HEK293 (cell line): Measurements from ENCODE around the gene CD86.

Experiments
- CTCF ChIA-PET: fragments of 350-600 bp; formaldehyde crosslinking; extraction: SDS; loops from one replicate; lab custom pipeline; 2021; ENCODE audit warnings: antibody characterized with exemption; lab: Yijun Ruan, JAX
- POLR2A ChIA-PET: fragments of 300-600 bp; formaldehyde crosslinking; extraction: SDS; loops from one replicate; lab custom pipeline; 2020; ENCODE audit warnings: antibody characterized with exemption, inconsistent platforms; lab: Yijun Ruan, JAX
- H3K27ac ChIP-seq: fragments of 200-500 bp; sonication (Bioruptor generic); 2 replicates; pipeline ENCODE4 v1.5.1; 2014; ENCODE audit warnings: low read depth, low read length, control low read depth, inconsistent platforms; ENCODE audit errors: extremely low read depth
- H3K36me3 ChIP-seq, 2 experiments: fragments of 200-500 bp in 1 of 2; sonication (Bioruptor generic) in 1 of 2; 1 replicate in 1 of 2; 2 replicates in 1 of 2; pipeline ENCODE4 v1.5.1; 2014 to 2017; ENCODE audit warnings: inconsistent platforms in 2 of 2, low read length in 2 of 2; ENCODE audit not compliant: control insufficient read depth in 2 of 2, insufficient read depth in 1 of 2
- H3K4me1 ChIP-seq: fragments of 200-500 bp; sonication (Bioruptor generic); 2 replicates; pipeline ENCODE4 v1.5.1; 2014; ENCODE audit warnings: mild to moderate bottlenecking, low read length, inconsistent platforms; ENCODE audit not compliant: control insufficient read depth, insufficient read depth
- H3K4me3 ChIP-seq: 2 replicates; pipeline ENCODE4 v1.5.1; 2011; ENCODE audit warnings: low read depth, mild to moderate bottlenecking, control low read depth, low read length, moderate library complexity
- H3K9me3 ChIP-seq: fragments of 200-500 bp; sonication (Bioruptor generic); 2 replicates; pipeline ENCODE4 v1.5.1; 2014; ENCODE audit warnings: low read depth, low read length, inconsistent platforms; ENCODE audit not compliant: control insufficient read depth, insufficient read depth
- GLI2 ChIP-seq: fragments of 450-650 bp; formaldehyde crosslinking; IDR thresholded peaks from 2 replicates; pipeline ENCODE4; 2017; ENCODE audit warnings: missing biosample characterization, missing genetic modification characterization, low read depth, borderline replicate concordance
- KLF1 ChIP-seq: fragments of 450-650 bp; formaldehyde crosslinking; IDR thresholded peaks from 2 replicates; pipeline ENCODE4 v1.5.1; 2016; ENCODE audit warnings: missing biosample characterization, missing genetic modification characterization
- PRDM1 ChIP-seq: fragments of 450-650 bp; formaldehyde crosslinking; IDR thresholded peaks from 2 replicates; pipeline ENCODE4; 2016; ENCODE audit warnings: missing biosample characterization, missing genetic modification characterization
- RBAK ChIP-seq: fragments of 450-650 bp; formaldehyde crosslinking; IDR thresholded peaks from 2 replicates; pipeline ENCODE4 v1.5.1; 2016; ENCODE audit warnings: missing biosample characterization, missing genetic modification characterization
- SP2 ChIP-seq: fragments of 450-650 bp; formaldehyde crosslinking; IDR thresholded peaks from 2 replicates; pipeline ENCODE4 v1.5.1; 2016; ENCODE audit warnings: missing biosample characterization, missing genetic modification characterization
- WT1 ChIP-seq: fragments of 450-650 bp; formaldehyde crosslinking; IDR thresholded peaks from 2 replicates; pipeline ENCODE4 v1.5.1; 2016; ENCODE audit warnings: missing biosample characterization, missing genetic modification characterization
- ZBTB8A ChIP-seq: fragments of 450-650 bp; formaldehyde crosslinking; IDR thresholded peaks from 2 replicates; pipeline ENCODE4 v1.5.1; 2016; ENCODE audit warnings: missing biosample characterization, missing genetic modification characterization
- ZNF175 ChIP-seq: fragments of 450-650 bp; formaldehyde crosslinking; IDR thresholded peaks from 2 replicates; pipeline ENCODE4 v1.5.1; 2016; ENCODE audit warnings: missing biosample characterization, missing genetic modification characterization
- ZNF274 ChIP-seq, 2 experiments: fragments of 200-500 bp in 1 of 2; fragments of 450-650 bp in 1 of 2; sonication (Bioruptor generic) in 1 of 2; formaldehyde crosslinking in 1 of 2; IDR thresholded peaks; 2 replicates each; pipeline versions ENCODE4 v1.5.1 to v1.6.1; 2014 to 2016; ENCODE audit warnings: borderline replicate concordance in 1 of 2, inconsistent platforms in 1 of 2, low read length in 1 of 2, missing biosample characterization in 1 of 2, missing genetic modification characterization in 1 of 2
- ZNF311 ChIP-seq: fragments of 450-650 bp; formaldehyde crosslinking; IDR thresholded peaks from 2 replicates; pipeline ENCODE4 v1.5.1; 2017; ENCODE audit warnings: missing biosample characterization, missing genetic modification characterization, borderline replicate concordance
- ZNF426 ChIP-seq: fragments of 450-650 bp; formaldehyde crosslinking; IDR thresholded peaks from 2 replicates; pipeline ENCODE4 v1.5.1; 2017; ENCODE audit warnings: missing biosample characterization, missing genetic modification characterization, mild to moderate bottlenecking, inconsistent platforms, moderate library complexity
- ZNF510 ChIP-seq: fragments of 450-650 bp; formaldehyde crosslinking; IDR thresholded peaks from 2 replicates; pipeline ENCODE4 v1.5.1; 2018; ENCODE audit warnings: mild to moderate bottlenecking, missing genetic modification characterization, missing biosample characterization; ENCODE audit not compliant: insufficient replicate concordance
- ZNF544 ChIP-seq: fragments of 450-650 bp; formaldehyde crosslinking; IDR thresholded peaks from 2 replicates; pipeline ENCODE4 v1.5.0; 2017; ENCODE audit warnings: missing biosample characterization, missing genetic modification characterization
- ZNF776 ChIP-seq: fragments of 450-650 bp; formaldehyde crosslinking; IDR thresholded peaks from 2 replicates; pipeline ENCODE4 v1.5.0; 2017; ENCODE audit warnings: missing biosample characterization, missing genetic modification characterization, borderline replicate concordance
- TF ChIP-seq, protein P1 (sequence below): fragments of 450-650 bp; formaldehyde crosslinking; IDR thresholded peaks from 2 replicates; pipeline ENCODE4 v1.5.1; 2016; ENCODE audit warnings: missing biosample characterization, missing genetic modification characterization
- TF ChIP-seq, protein P2 (sequence below): fragments of 450-650 bp; IDR thresholded peaks from 2 replicates; pipeline ENCODE4 v1.5.1; 2018; ENCODE audit warnings: missing biosample characterization, mild to moderate bottlenecking, missing genetic modification characterization
- TF ChIP-seq, protein P3 (sequence below): fragments of 450-650 bp; formaldehyde crosslinking; optimal IDR thresholded peaks from 2 replicates; pipeline ENCODE3; 2016; ENCODE audit warnings: missing biosample characterization, mild to moderate bottlenecking, missing genetic modification characterization
- TF ChIP-seq, protein P4 (sequence below): sonication (generic); formaldehyde crosslinking; IDR thresholded peaks from 2 replicates; pipeline ENCODE4 v1.8.1; 2022; ENCODE audit warnings: mild to moderate bottlenecking, moderate library complexity, missing genetic modification reagents
- TF ChIP-seq, protein P5 (sequence below): fragments of 450-650 bp; formaldehyde crosslinking; IDR thresholded peaks from 2 replicates; pipeline ENCODE4 v1.5.1; 2016; ENCODE audit warnings: missing biosample characterization, missing genetic modification characterization, borderline replicate concordance
- TF ChIP-seq, protein P6 (sequence below): fragments of 450-650 bp; formaldehyde crosslinking; IDR thresholded peaks from 2 replicates; pipeline ENCODE4; 2016; ENCODE audit warnings: missing biosample characterization, missing genetic modification characterization

CD86 gene

DNA sequence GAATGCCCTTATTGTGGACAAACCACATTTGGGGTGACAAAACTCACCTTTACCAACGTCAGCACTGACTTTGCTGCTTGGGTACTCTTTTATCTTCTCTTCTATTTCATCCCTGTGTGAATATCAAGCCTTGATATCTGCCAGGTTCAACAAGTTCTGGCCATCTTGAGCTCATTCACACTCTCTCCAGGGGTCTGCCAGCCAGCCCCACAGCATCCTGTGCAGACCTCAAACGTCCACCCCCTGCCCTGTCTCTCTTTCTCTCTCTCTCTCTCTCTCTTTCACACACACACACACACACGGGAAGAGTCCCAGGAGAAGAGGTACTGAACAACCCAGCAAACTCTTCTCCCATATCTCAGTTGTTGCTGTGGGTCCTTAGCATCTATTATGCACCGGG is 43.8 kb upstream of the CD86 start:
- Histone ChIP-seq H3K4me1 (no peaks in the 10 kb centered on the region), H3K9me3 (no peaks in the 10 kb centered on the region), H3K4me3 (no peak overlapping the region), H3K27ac (no peak overlapping the region)
- POLR2A ChIA-PET: no interaction called here
- CTCF ChIA-PET: no interaction called here
- TF ChIP-seq ZNF274 (IDR thresholded peaks at IDR 0.05; ENCODE audit: low read length) (no peak), ZNF274 (tag by site-specific recombination; IDR thresholded peaks at IDR 0.05; ENCODE audit: borderline replicate concordance) (no peak), GLI2 (tag by site-specific recombination) (no peak), ZNF311 (tag by site-specific recombination) (no peak), ZNF175 (no peak)
- TF ChIP-seq, protein P1, sequence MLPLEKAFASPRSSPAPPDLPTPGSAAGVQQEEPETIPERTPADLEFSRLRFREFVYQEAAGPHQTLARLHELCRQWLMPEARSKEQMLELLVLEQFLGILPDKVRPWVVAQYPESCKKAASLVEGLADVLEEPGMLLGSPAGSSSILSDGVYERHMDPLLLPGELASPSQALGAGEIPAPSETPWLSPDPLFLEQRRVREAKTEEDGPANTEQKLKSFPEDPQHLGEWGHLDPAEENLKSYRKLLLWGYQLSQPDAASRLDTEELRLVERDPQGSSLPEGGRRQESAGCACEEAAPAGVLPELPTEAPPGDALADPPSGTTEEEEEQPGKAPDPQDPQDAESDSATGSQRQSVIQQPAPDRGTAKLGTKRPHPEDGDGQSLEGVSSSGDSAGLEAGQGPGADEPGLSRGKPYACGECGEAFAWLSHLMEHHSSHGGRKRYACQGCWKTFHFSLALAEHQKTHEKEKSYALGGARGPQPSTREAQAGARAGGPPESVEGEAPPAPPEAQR (tag by site-specific recombination): no peak
- TF ChIP-seq, all 188 proteins: peak for 0
- H3K36me3 ChIP-seq: no peaks in the 10 kb centered on the region

DNA sequence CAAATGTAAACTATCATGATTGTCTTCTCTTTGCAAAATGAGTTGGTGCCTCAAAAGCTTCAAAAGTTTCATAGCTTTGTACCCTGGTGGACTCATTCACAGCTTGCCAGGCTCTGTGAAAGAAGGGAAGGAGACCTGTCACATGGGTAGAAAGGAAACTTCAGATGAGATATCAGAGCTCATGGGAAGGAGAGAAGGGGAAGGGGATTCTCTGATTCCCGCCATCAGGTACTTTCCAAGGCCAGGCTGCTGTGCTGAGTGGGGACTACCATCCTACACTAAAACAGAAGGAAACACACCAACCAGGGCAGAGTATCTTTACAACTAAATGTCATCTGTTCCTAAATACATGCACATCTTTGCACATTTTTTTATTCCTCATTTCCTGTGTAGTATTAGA is 42.3 kb upstream of the CD86 start:
- Histone ChIP-seq H3K4me3 (no peak overlapping the region), H3K9me3 (no peaks in the 10 kb centered on the region), H3K4me1 (no peaks in the 10 kb centered on the region), H3K36me3 (no peaks in the 10 kb centered on the region), H3K27ac (no peak overlapping the region)
- POLR2A ChIA-PET: no interaction called here
- CTCF ChIA-PET: interaction anchor here (0.9 kb wide), 1 partner anchor 18 kb away, joined by 5 read pairs; no protein-coding TSS in a partner anchor
- TF ChIP-seq ZBTB8A (tag by site-specific recombination): no peak
- no peak for TF ChIP-seq PRDM1 (tag by site-specific recombination)
- TF ChIP-seq, protein P2, sequence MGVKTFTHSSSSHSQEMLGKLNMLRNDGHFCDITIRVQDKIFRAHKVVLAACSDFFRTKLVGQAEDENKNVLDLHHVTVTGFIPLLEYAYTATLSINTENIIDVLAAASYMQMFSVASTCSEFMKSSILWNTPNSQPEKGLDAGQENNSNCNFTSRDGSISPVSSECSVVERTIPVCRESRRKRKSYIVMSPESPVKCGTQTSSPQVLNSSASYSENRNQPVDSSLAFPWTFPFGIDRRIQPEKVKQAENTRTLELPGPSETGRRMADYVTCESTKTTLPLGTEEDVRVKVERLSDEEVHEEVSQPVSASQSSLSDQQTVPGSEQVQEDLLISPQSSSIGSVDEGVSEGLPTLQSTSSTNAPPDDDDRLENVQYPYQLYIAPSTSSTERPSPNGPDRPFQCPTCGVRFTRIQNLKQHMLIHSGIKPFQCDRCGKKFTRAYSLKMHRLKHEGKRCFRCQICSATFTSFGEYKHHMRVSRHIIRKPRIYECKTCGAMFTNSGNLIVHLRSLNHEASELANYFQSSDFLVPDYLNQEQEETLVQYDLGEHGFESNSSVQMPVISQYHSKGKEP (tag by site-specific recombination): no peak
- TF ChIP-seq, protein P3, sequence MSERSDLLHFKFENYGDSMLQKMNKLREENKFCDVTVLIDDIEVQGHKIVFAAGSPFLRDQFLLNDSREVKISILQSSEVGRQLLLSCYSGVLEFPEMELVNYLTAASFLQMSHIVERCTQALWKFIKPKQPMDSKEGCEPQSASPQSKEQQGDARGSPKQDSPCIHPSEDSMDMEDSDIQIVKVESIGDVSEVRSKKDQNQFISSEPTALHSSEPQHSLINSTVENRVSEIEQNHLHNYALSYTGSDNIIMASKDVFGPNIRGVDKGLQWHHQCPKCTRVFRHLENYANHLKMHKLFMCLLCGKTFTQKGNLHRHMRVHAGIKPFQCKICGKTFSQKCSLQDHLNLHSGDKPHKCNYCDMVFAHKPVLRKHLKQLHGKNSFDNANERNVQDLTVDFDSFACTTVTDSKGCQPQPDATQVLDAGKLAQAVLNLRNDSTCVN: no peak
- no peak for TF ChIP-seq ZNF544 (tag by site-specific recombination)
- TF ChIP-seq ZNF776 (tag by site-specific recombination): no peak
- no peak for TF ChIP-seq KLF1
- no peak for TF ChIP-seq SP2 (tag by site-specific recombination)
- TF ChIP-seq WT1: no peak
- no peak for TF ChIP-seq ZNF510
- no peak for TF ChIP-seq RBAK (tag by site-specific recombination)
- TF ChIP-seq, protein P4, sequence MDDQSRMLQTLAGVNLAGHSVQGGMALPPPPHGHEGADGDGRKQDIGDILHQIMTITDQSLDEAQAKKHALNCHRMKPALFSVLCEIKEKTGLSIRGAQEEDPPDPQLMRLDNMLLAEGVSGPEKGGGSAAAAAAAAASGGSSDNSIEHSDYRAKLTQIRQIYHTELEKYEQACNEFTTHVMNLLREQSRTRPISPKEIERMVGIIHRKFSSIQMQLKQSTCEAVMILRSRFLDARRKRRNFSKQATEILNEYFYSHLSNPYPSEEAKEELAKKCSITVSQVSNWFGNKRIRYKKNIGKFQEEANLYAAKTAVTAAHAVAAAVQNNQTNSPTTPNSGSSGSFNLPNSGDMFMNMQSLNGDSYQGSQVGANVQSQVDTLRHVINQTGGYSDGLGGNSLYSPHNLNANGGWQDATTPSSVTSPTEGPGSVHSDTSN (CRISPR knock-in tag): no peak
- TF ChIP-seq, protein P5, sequence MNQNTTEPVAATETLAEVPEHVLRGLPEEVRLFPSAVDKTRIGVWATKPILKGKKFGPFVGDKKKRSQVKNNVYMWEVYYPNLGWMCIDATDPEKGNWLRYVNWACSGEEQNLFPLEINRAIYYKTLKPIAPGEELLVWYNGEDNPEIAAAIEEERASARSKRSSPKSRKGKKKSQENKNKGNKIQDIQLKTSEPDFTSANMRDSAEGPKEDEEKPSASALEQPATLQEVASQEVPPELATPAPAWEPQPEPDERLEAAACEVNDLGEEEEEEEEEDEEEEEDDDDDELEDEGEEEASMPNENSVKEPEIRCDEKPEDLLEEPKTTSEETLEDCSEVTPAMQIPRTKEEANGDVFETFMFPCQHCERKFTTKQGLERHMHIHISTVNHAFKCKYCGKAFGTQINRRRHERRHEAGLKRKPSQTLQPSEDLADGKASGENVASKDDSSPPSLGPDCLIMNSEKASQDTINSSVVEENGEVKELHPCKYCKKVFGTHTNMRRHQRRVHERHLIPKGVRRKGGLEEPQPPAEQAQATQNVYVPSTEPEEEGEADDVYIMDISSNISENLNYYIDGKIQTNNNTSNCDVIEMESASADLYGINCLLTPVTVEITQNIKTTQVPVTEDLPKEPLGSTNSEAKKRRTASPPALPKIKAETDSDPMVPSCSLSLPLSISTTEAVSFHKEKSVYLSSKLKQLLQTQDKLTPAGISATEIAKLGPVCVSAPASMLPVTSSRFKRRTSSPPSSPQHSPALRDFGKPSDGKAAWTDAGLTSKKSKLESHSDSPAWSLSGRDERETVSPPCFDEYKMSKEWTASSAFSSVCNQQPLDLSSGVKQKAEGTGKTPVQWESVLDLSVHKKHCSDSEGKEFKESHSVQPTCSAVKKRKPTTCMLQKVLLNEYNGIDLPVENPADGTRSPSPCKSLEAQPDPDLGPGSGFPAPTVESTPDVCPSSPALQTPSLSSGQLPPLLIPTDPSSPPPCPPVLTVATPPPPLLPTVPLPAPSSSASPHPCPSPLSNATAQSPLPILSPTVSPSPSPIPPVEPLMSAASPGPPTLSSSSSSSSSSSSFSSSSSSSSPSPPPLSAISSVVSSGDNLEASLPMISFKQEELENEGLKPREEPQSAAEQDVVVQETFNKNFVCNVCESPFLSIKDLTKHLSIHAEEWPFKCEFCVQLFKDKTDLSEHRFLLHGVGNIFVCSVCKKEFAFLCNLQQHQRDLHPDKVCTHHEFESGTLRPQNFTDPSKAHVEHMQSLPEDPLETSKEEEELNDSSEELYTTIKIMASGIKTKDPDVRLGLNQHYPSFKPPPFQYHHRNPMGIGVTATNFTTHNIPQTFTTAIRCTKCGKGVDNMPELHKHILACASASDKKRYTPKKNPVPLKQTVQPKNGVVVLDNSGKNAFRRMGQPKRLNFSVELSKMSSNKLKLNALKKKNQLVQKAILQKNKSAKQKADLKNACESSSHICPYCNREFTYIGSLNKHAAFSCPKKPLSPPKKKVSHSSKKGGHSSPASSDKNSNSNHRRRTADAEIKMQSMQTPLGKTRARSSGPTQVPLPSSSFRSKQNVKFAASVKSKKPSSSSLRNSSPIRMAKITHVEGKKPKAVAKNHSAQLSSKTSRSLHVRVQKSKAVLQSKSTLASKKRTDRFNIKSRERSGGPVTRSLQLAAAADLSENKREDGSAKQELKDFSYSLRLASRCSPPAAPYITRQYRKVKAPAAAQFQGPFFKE (tag by site-specific recombination): no peak
- TF ChIP-seq, protein P1 (tag by site-specific recombination): no peak
- TF ChIP-seq ZNF426: no peak
- TF ChIP-seq, protein P6, sequence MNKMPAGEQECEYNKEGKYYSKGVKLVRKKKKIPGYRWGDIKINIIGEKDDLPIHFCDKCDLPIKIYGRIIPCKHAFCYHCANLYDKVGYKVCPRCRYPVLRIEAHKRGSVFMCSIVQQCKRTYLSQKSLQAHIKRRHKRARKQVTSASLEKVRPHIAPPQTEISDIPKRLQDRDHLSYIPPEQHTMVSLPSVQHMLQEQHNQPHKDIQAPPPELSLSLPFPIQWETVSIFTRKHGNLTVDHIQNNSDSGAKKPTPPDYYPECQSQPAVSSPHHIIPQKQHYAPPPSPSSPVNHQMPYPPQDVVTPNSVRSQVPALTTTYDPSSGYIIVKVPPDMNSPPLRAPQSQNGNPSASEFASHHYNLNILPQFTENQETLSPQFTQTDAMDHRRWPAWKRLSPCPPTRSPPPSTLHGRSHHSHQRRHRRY (tag by site-specific recombination): no peak
